Heart left ventricle (tissue), 16 donors: ENCODE measurements around the gene DYRK2. TPM values are rescaled to one million over a fixed set of nuclear protein-coding genes. Genes with fewer than 3 reads are reported as not detected.

Experiments used
- ATAC-seq, 4 donors: fragments of 200-7000 bp; cut with Tn5 transposase; one replicate each; pipeline ENCODE4 v1.9.1; 2020 to 2022; ENCODE audit warnings: moderate library complexity in 4 of 4, mild to moderate bottlenecking in 3 of 4, moderate number of reproducible peaks in 1 of 4
- DNase-seq, 5 donors: peaks; one replicate each; pipeline ENCODE4 v3.0.0-alpha.2; 2020
- H3K27ac ChIP-seq, 12 donors: fragments of 200-600 bp; sonication (generic) in 4 of 12; one replicate each; pipeline versions ENCODE4 v1.5.0 to v1.8.0; 2016 to 2022; ENCODE audit warnings: mild to moderate bottlenecking in 2 of 12
- H3K27me3 ChIP-seq, 9 donors: fragments of 200-600 bp; sonication (generic) in 2 of 9; one replicate each; pipeline versions ENCODE4 v1.5.1 to v1.8.0; 2016 to 2022; ENCODE audit warnings: mild to moderate bottlenecking in 3 of 9
- H3K36me3 ChIP-seq, 9 donors: fragments of 200-600 bp; sonication (generic) in 2 of 9; one replicate each; pipeline versions ENCODE4 v1.5.0 to v1.8.0; 2018 to 2022; ENCODE audit warnings: mild to moderate bottlenecking in 2 of 9
- H3K4me1 ChIP-seq, 12 donors: fragments of 200-600 bp; sonication (generic) in 4 of 12; one replicate each; pipeline versions ENCODE4 v1.5.0 to v1.8.0; 2016 to 2022; ENCODE audit warnings: mild to moderate bottlenecking in 3 of 12
- H3K4me3 ChIP-seq, 12 donors: fragments of 200-600 bp; sonication (generic) in 4 of 12; one replicate each; pipeline versions ENCODE4 v1.5.0 to v1.8.0; 2017 to 2022; ENCODE audit warnings: mild to moderate bottlenecking in 9 of 12, moderate library complexity in 4 of 12
- H3K9me3 ChIP-seq, 12 donors: fragments of 200-600 bp; sonication (generic) in 4 of 12; one replicate each; pipeline versions ENCODE4 v1.5.0 to v1.8.0; 2016 to 2022; ENCODE audit warnings: mild to moderate bottlenecking in 1 of 12
- CTCF ChIP-seq, 12 donors: fragments of 200-600 bp; sonication (generic) in 4 of 12; IDR thresholded peaks; one replicate each; pipeline versions ENCODE4 v1.5.0 to v1.8.0; 2018 to 2022; ENCODE audit warnings: antibody characterized with exemption in 12 of 12, mild to moderate bottlenecking in 5 of 12
- POLR2A ChIP-seq, 2 donors: fragments of 450-650 bp; IDR thresholded peaks; one replicate each; pipeline ENCODE4 v1.6.1; 2017; ENCODE audit warnings: antibody characterized with exemption in 2 of 2, mild to moderate bottlenecking in 2 of 2, moderate library complexity in 2 of 2
- WGBS, 4 donors: extraction: QIAGEN DNeasy Blood & Tissue Kit in 2 of 4; methylation state at CpG; one replicate each; pipeline versions ENCODE4 v1.1.5 to v1.1.7; 2013 to 2018; 5-methylcytosine and 5-hydroxymethylcytosine counted together
- intact Hi-C, 10 donors: fragments of 100-400 bp; cut with DNase I; formaldehyde crosslinking; loops; one replicate each; pipeline versions ENCODE4 v1.11.1 to v1.14.2; 2022
- polyA plus RNA-seq, 2 donors: library from polyadenylated mRNA; stranded (reverse); fragments of 200-250 nt; gene quantifications; one replicate each; pipeline ENCODE4 v1.2.3, GENCODE V29; 2013
- total RNA-seq, 9 donors: library from RNA; depleted of rRNA in 2 of 9; stranded (reverse); fragments of >200 nt in 2 of 9; fragmentation: NEBNext Ultra II Directional in 3 of 9; extraction: Animal tissue kit (Norgen Biotek cat#: 25700) in 3 of 9; gene quantifications; one replicate each; pipeline versions ENCODE4 v1.1.0 to v1.2.4, GENCODE V29; 2016 to 2023
- donor health status: ischemic (EF 13 %, LVEDD 7.1; RV severe dilation, severe dysfunction).
- donor health status: healthy with polysubstance abuse.
- donor health status: DM: no; HTN: yes; CAD: no.
- donor health status: DM: no; HTN: no; CAD: no.
- donor health status: ischemic (EF 25% LVEDD 6.9; RV normal size, moderate dysfunction).
- donor health status: ischemic (EF 25% LVEDD 5.7; RV mildly dilated, moderate dysfunction).
- donor health status: healthy.
- donor health status: DM: yes; HTN: yes; CAD: no.
- donor health status: ischemic (EF 35%, LVEDD 5.7; RV mildly dilated, moderate dysfunction).
- donor health status: nonischemic (EF 11% LVEDD 7.7; RV severe dilation, severe dysfunction).
- donor health status: DM: yes; HTN: yes; CAD: no.
- donor health status: PGD.
- donor health status: ischemic (EF 29% LVEDD 5.4; RV normal size, mild dysfunction).
- donor health status: nonischemic (EF 23%, LVEDD 6.1; RV moderate dilation, normal function).

The DYRK2 gene
- total and polyA plus RNA-seq, 11 donors = 7.8 to 62.9 (median 37.8) TPM

DNA sequence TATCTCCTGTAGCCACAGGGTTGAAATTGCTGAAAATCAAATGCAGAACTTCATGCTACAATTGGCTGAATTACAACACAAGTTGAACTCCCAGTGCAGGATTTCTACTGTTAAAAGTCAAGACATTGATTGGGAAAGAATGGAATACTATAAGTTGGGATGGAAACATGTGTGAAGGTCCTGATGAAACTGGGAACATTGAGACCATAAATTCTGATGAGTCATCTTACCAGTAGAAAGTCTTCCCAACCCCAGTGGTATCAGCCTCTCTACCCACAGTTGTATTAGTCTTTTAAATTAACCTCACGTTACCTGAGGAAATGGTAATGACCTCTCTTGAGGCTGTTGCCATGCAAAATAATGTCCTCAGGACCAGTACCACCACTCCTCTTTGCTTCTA lies 27.4 kb upstream of the DYRK2 start:
- Histone ChIP-seq H3K36me3 (no peaks in the 10 kb centered on the region), H3K9me3 (no peaks in the 10 kb centered on the region)

DNA sequence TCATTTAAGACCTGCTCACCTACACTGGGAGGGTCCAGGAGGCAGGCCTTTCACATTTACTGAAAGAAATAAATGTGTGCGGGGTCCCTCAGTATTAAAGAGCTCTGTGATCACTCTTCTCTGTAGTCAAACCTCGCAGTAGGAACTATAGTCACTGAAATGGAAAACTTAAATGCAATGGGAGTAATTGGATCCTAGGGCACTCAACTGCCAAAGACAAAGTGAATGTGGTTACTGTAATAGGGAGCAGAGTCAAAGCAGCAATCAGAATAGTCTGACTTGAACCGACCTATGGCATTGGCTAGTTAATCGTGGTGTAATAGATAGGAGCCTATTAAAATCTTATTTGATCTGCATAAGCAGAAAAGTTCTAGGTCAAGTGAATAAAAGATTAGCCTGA lies 26.6 kb upstream of the DYRK2 start:
- Histone ChIP-seq H3K27ac (no peak overlapping the region), H3K27me3 (no peaks in the 10 kb centered on the region), H3K4me3 (no peak overlapping the region), H3K4me1 (peaks cover 0 to 11% (median 2%) of the 10 kb centered on the region in 12 donors), H3K36me3 (no peaks in the 10 kb centered on the region), H3K9me3 (no peaks in the 10 kb centered on the region)
- DNase-seq (no peak), ATAC-seq (no peak)
- intact Hi-C loops = no loop called here
- WGBS, 4 donors = 94 to 96% (median 95%) methylated on average over 4 of the region's 4 CpGs
- TF ChIP-seq POLR2A (IDR thresholded peaks at IDR 0.05) = no peak
- TF ChIP-seq CTCF (IDR thresholded peaks at IDR 0.05) = no peak

More for the DNA sequence above, 27.4 kb upstream of the DYRK2 start:
- DNase-seq = no peak
- 90 to 100% (median 98%) methylated on average over 1 of the region's 1 CpG for WGBS, 4 donors
- no peak for ATAC-seq
- no peak overlapping the region for H3K27ac ChIP-seq
- H3K27me3 ChIP-seq = no peaks in the 10 kb centered on the region
- intact Hi-C loops = no loop called here
- TF ChIP-seq POLR2A (IDR thresholded peaks at IDR 0.05) = no peak
- TF ChIP-seq CTCF (IDR thresholded peaks at IDR 0.05) = no peak
- peaks cover 0 to 13% (median 2%) of the 10 kb centered on the region in 12 donors for H3K4me1 ChIP-seq
- H3K4me3 ChIP-seq = no peak overlapping the region

DNA sequence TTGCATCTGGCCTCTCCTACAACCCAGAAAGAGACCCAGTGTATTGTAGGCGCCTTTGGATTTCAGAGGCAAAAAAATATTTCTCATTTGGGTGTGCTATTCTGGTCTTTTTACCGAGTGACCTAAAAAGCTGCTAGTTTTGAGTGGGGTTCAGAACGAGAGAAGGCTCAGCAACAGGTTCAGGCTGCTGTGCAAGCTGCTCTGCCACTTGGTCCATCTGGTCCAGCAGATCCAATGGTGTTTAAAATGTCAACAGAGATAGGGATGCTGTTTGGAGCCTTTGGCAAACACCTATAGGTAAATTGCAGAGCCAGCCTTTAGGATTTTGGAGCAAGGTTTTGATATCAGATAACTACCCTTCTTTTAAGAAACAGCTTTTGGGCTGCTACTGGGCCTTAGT lies 25.3 kb upstream of the DYRK2 start:
- DNase-seq (no peak), ATAC-seq (no peak)
- H3K36me3 ChIP-seq = no peaks in the 10 kb centered on the region
- no peaks in the 10 kb centered on the region for H3K27me3 ChIP-seq
- no peaks in the 10 kb centered on the region for H3K4me1 ChIP-seq
- no peak overlapping the region for H3K27ac ChIP-seq
- H3K9me3 ChIP-seq = no peaks in the 10 kb centered on the region
- no peak overlapping the region for H3K4me3 ChIP-seq
- 78 to 96% (median 95%) methylated on average over 3 of the region's 3 CpGs for WGBS, 4 donors
- no peak for TF ChIP-seq POLR2A (IDR thresholded peaks at IDR 0.05)
- TF ChIP-seq CTCF (IDR thresholded peaks at IDR 0.05) = no peak
- intact Hi-C loops = no loop called here

DNA sequence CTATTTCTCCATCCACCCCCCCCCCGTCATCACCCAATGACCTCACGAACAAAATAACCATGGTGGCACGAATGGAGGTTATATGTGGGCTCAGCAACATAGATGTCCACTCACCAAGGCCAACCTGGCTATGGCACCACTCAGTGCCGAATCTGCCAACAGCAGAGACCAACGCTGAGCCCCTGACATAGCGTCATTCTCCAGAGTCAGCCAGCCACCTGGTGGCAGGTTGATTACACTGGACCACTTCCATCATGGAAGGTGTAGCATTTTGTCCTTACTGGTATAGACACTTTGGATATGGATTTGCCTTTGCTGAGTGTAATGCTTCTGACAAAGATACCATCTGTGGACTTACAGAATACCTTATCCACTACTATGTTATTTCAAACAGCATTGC lies 24.2 kb upstream of the DYRK2 start:
- H3K27ac ChIP-seq = no peak overlapping the region

More for the DNA sequence above, 24.2 kb upstream of the DYRK2 start:
- no peaks in the 10 kb centered on the region for H3K4me1 ChIP-seq
- H3K9me3 ChIP-seq = no peaks in the 10 kb centered on the region
- H3K27me3 ChIP-seq = no peaks in the 10 kb centered on the region
- no peak for TF ChIP-seq POLR2A (IDR thresholded peaks at IDR 0.05)
- no peak for TF ChIP-seq CTCF (IDR thresholded peaks at IDR 0.05)
- no peaks in the 10 kb centered on the region for H3K36me3 ChIP-seq
- 95 to 99% (median 97%) methylated on average over 6 of the region's 6 CpGs for WGBS, 4 donors
- no peak overlapping the region for H3K4me3 ChIP-seq
- no peak for ATAC-seq
- no peak for DNase-seq
- intact Hi-C loops = no loop called here
